Measurements from ENCODE around the gene SBK2. TPM values are rescaled to one million over a fixed set of nuclear protein-coding genes. Genes with fewer than 3 reads are reported as not detected.
A peak's percentile ranks its signal among the peaks of the same experiment; 100 is the strongest.

SBK2 gene
- total RNA-seq, 3 donors from 2014 or later (not counting 1 experiment from before 2014, with no cell fraction given): not detected

DNA sequence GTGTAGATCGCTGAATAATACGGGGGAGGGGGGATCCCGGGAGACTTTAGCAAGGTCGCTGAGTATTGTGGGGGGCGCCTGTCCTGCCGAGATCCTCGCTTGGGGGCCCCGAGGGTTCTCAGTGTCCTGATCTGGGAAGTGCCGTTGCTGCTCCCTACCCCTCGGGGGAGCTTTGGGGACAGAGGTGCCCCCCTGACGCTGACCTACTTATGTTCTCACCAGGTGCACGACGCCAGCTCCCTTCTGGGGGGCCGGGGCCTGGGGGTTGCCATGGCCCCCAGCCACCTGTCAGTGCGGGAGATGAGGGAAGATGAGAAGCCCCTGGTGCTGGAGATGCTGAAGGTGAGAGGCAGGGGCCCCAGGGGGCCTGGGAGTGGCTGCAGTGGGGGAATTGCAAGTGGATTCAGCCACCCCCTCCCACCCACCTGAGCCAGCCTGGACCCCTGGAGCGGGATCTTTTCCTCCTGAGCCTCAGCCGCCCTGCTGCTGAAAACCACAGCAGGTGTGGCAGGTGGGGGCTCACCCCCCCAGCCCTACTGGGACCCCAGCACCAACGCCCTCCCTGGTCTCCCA lies 51.4 kb downstream of the SBK2 start:
- TF ChIP-seq, protein P1, sequence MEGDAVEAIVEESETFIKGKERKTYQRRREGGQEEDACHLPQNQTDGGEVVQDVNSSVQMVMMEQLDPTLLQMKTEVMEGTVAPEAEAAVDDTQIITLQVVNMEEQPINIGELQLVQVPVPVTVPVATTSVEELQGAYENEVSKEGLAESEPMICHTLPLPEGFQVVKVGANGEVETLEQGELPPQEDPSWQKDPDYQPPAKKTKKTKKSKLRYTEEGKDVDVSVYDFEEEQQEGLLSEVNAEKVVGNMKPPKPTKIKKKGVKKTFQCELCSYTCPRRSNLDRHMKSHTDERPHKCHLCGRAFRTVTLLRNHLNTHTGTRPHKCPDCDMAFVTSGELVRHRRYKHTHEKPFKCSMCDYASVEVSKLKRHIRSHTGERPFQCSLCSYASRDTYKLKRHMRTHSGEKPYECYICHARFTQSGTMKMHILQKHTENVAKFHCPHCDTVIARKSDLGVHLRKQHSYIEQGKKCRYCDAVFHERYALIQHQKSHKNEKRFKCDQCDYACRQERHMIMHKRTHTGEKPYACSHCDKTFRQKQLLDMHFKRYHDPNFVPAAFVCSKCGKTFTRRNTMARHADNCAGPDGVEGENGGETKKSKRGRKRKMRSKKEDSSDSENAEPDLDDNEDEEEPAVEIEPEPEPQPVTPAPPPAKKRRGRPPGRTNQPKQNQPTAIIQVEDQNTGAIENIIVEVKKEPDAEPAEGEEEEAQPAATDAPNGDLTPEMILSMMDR (IDR thresholded peaks at IDR 0.05): no peak
- peak overlapping the region; percentile 42 for H3K27ac ChIP-seq (ENCODE audit: low read length)
- 29% methylated on average over 18 of the region's 18 CpGs for WGBS (ENCODE audit: insufficient coverage)

DNA sequence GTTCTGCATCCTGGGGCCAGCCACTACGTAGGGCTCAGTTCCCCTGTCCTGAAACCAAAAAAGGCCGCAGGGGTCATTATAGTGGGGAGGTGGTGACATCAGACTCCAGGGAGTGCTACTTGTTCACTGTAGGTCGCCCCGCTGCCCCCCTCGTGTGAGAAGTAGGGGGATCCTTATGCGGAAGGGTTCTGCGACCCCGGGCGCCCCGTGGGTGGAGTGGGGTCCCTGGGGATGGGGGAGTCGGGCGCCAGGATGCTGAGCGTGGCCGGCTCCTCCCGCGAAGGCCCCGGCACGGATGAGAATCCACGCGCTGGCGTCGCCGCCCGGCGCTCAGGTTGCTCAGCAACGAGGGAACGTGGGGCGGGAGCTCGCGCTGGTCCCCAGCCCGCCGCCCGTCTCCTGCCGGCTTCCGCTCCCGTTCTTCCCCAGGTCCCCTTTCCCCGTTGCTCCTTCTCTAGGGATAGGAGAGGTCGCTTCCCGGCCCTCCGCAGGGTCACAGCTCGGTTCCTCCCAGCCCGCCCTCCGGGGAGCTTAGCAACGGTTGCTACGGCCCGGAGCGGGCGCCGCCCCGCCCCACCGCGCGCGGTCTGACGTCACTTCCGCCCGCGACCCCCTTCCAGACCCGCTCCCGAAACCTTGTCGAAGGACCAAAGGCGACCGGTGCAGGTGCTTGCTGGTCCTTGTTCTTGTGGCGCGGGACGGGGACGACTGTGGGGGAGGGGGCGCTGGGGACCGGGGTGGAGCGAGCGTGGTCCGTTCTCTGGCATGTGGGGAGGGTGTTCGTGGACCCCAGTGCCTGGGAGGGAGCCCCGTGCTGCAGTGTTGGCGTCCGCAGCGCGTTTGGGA lies 52.1 kb downstream of the SBK2 start, which contains the start of gene NAT14:
Gene NAT14, plus strand, starts transcription at position 596 of the 846 bp plus-strand sequence. CDS start 521 bp downstream, outside the sequence.
- peak within 1 kb of the TSS; percentile 42 for H3K27ac ChIP-seq (ENCODE audit: low read length)
- H3K9me3 ChIP-seq (ENCODE audit: control insufficient read depth, insufficient read depth, low read length): no peaks in the 10 kb centered on the region
- H3K4me3 ChIP-seq (ENCODE audit: low read length): peak within 1 kb of the TSS; percentile 54
- intact Hi-C loops (cut with micrococcal nuclease): no loop called here
- ATAC-seq: peak; percentile 53 to 76 (median 71)
- peaks cover 5% of the 10 kb centered on the region for H3K36me3 ChIP-seq (ENCODE audit: control insufficient read depth, insufficient read depth, low read length)
- Mint-ChIP-seq H3K27me3 (ENCODE audit: low read depth in 2 of 2) (peaks cover 0 to 2% of the 10 kb centered on the region in 2 donors), H3K4me3 (peak within 1 kb of the TSS; percentile 77), H3K27ac (peak within 1 kb of the TSS; percentile 54 to 85), H3K36me3 (no peaks in the 10 kb centered on the region), H3K4me1 (peaks cover 3 to 10% of the 10 kb centered on the region in 2 donors), H3K9me3 (no peaks in the 10 kb centered on the region)
- H3K27me3 ChIP-seq (ENCODE audit: control insufficient read depth, insufficient read depth, low read length): no peaks in the 10 kb centered on the region
- DNase-seq: peak; percentile 64 to 81
- peaks cover 23% of the 10 kb centered on the region for H3K4me1 ChIP-seq (ENCODE audit: control insufficient read depth, insufficient read depth, low read length)
- TF ChIP-seq, protein P1 (IDR thresholded peaks at IDR 0.05): no peak
- WGBS (ENCODE audit: insufficient coverage): 2% methylated on average over 78 of the region's 78 CpGs

More for the DNA sequence above, 51.4 kb downstream of the SBK2 start:
- peaks cover 5% of the 10 kb centered on the region for H3K36me3 ChIP-seq (ENCODE audit: control insufficient read depth, insufficient read depth, low read length)
- DNase-seq: peak in 1 of 2 donors; percentile 44
- intact Hi-C loops (cut with micrococcal nuclease): no loop called here
- Mint-ChIP-seq H3K27ac (peak overlapping the region; percentile 54 to 85), H3K4me1 (peaks cover 0 to 7% of the 10 kb centered on the region in 2 donors), H3K4me3 (peak overlapping the region; percentile 77), H3K36me3 (no peaks in the 10 kb centered on the region), H3K27me3 (ENCODE audit: low read depth in 2 of 2) (peaks cover 0 to 2% of the 10 kb centered on the region in 2 donors), H3K9me3 (no peaks in the 10 kb centered on the region)
- ATAC-seq: peak in 2 of 3 donors; percentile 14 to 22
- H3K27me3 ChIP-seq (ENCODE audit: control insufficient read depth, insufficient read depth, low read length): no peaks in the 10 kb centered on the region
- peak overlapping the region; percentile 54 for H3K4me3 ChIP-seq (ENCODE audit: low read length)
- H3K4me1 ChIP-seq (ENCODE audit: control insufficient read depth, insufficient read depth, low read length): peaks cover 23% of the 10 kb centered on the region
- H3K9me3 ChIP-seq (ENCODE audit: control insufficient read depth, insufficient read depth, low read length): no peaks in the 10 kb centered on the region

DNA sequence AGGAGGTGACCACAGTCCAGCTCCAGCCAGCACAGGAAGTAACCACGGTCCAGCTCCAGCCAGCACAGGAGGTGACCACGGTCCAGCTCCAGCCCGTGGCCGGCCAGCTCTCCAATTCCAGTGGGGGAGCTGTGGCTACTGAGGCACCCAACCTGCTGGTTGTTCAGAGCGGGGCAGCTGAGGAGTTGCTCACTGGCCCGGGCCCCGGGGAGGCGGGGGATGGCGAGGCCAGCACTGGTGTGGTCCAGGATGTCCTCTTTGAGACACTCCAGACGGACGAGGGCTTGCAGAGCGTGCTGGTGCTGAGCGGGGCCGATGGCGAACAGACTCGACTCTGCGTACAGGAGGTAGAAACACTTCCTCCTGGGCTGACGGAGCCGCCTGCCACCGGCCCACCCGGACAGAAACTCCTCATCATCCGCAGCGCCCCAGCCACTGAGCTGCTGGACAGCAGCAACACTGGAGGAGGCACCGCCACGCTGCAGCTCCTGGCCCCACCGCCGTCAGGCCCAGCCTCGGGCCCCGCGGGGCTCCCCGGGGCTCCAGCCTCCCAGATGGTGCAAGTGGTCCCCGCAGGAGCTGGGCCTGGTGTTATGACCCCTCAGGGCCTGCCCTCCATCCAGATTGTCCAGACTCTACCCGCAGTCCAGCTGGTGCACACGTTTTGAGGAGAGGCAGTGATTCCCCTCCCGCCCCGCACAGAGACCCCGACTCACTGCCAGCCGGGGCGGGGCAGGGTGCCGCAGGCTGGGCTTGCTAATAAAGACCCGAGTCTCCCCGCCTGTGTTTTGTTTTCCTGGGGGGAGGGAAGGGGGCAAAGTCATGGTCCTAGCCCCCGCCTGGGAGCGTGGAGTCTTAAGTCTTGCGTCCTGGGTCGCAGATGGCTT lies 53.0 kb downstream of the SBK2 start:
- no peak for ATAC-seq
- peak overlapping the region in 1 of 2 donors; percentile 85 for H3K27ac Mint-ChIP-seq
- peak overlapping the region; percentile 57 for H3K4me3 Mint-ChIP-seq
- no peak for DNase-seq
- 89% methylated on average over 46 of the region's 46 CpGs for WGBS (ENCODE audit: insufficient coverage)
- intact Hi-C loops (cut with micrococcal nuclease): no loop called here
- Histone ChIP-seq H3K36me3 (ENCODE audit: control insufficient read depth, insufficient read depth, low read length) (peaks cover 5% of the 10 kb centered on the region), H3K27ac (ENCODE audit: low read length) (no peak overlapping the region), H3K27me3 (ENCODE audit: control insufficient read depth, insufficient read depth, low read length) (no peaks in the 10 kb centered on the region), H3K4me3 (ENCODE audit: low read length) (peak overlapping the region; percentile 54), H3K4me1 (ENCODE audit: control insufficient read depth, insufficient read depth, low read length) (peaks cover 23% of the 10 kb centered on the region), H3K9me3 (ENCODE audit: control insufficient read depth, insufficient read depth, low read length) (no peaks in the 10 kb centered on the region)
- no peaks in the 10 kb centered on the region for H3K9me3 Mint-ChIP-seq
- H3K27me3 Mint-ChIP-seq (ENCODE audit: low read depth in 2 of 2): peaks cover 0 to 2% of the 10 kb centered on the region in 2 donors
- TF ChIP-seq, protein P1 (IDR thresholded peaks at IDR 0.05): no peak
- no peaks in the 10 kb centered on the region for H3K36me3 Mint-ChIP-seq
- H3K4me1 Mint-ChIP-seq: peaks cover 11 to 19% of the 10 kb centered on the region in 2 donors
